SH-SY5Y (cell line): ENCODE data around the gene CELF1.

Source experiments
- GATA2 ChIP-seq: IDR thresholded peaks from 2 replicates; pipeline ENCODE4 v1.6.1; 2011; ENCODE audit warnings: mild to moderate bottlenecking, low read depth, low read length
- GATA3 ChIP-seq: IDR thresholded peaks from 2 replicates; pipeline ENCODE4 v1.6.1; 2011; ENCODE audit warnings: low read depth, mild to moderate bottlenecking, low read length, moderate library complexity

- TF ChIP-seq GATA2 = no peak
- TF ChIP-seq GATA3 = no peak
Measured at GRCh38 chr11:47566149-47566698, 13.3 kb upstream of the CELF1 start.
